Measurements from ENCODE around the gene CPD. TPM values are rescaled to one million over a fixed set of nuclear protein-coding genes. Genes with fewer than 3 reads are reported as not detected.
"Not testable (repeated sequence)": the region's sequence is repeated elsewhere in the genome, so short reads cannot be mapped to it uniquely, and the experiment has no call there.

CPD gene
- polyA plus RNA-seq, 2 of the 4 experiments (the other 2 are of a cell fraction) = 22.4 to 83.3 TPM

DNA sequence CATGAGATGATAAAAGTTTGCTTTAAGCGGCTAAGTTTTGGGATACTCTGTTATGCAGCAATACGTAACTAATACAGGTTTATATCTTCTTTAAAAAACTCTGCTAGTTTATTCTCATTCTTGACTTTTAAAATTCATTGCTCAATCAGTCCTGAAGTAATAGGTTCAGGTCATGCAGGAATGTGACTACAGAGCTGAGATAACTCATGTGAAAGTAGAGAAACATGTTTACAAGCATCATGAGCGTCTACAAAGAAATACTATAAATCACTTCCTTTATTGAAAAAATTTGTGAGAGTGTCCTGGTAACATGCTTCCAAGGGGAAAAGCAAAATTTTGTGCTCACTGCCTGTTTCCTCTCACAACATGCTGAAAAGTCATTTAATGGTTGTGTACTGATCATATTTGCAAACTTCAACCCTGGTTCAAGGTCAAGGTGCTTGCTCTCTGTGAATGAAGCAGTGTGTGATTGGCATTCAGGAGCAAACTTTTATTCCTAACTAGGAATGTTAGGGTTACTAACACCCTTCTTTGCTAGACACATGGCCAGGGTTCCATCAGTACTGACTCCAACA is 32.4 kb upstream of the CPD start:
- peak overlapping the region; percentile 77 to 82; a peak in 5 of 6 replicates for H3K27ac ChIP-seq
- 86% methylated on average over 3 of the region's 3 CpGs for WGBS (ENCODE audit: missing lambda C conversion rate)

GRCh38 chr17:30347488-30347887 is 31.2 kb upstream of the CPD start:
- DNase-seq (ENCODE audit: low read depth in 1 of 2, low spot score in 1 of 2) = no peak
- POLR2A ChIA-PET = no interaction called here
- WGBS (ENCODE audit: missing lambda C conversion rate) = 38% methylated on average over 4 of the region's 4 CpGs
- H3K27ac ChIP-seq = peak overlapping the region in 1 of 2 experiments; percentile 3; a peak in 1 of 6 replicates
- peaks cover 31% of the 10 kb centered on the region for H3K4me1 ChIP-seq
- H3K4me2 ChIP-seq = no peak overlapping the region
- H3K4me3 ChIP-seq = no peak overlapping the region
- no peak for FAIRE-seq
- ATAC-seq = no peak
- no peaks in the 10 kb centered on the region; the same call in 2 of the 3 replicates for H3K9me3 ChIP-seq
- CTCF ChIA-PET = interaction anchor here (1.0 to 4.0 kb wide), 6 partner anchors 8 to 129 kb away, joined by 3 to 26 read pairs (median 3); partner anchors contain the start of gene GOSR1
- TF ChIP-seq, protein P1, sequence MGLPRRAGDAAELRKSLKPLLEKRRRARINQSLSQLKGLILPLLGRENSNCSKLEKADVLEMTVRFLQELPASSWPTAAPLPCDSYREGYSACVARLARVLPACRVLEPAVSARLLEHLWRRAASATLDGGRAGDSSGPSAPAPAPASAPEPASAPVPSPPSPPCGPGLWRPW (IDR thresholded peaks at IDR 0.05) = no peak
- TF ChIP-seq TFCP2L1 (CRISPR knock-in tag; IDR thresholded peaks at IDR 0.05) (no peak), RNF2 (IDR thresholded peaks at IDR 0.05; ENCODE audit: borderline replicate concordance, low read depth) (no peak), JUNB (IDR thresholded peaks at IDR 0.05) (no peak), HMGXB4 (CRISPR knock-in tag; IDR thresholded peaks at IDR 0.05; ENCODE audit: borderline replicate concordance) (no peak), GATA3 (IDR thresholded peaks at IDR 0.05; ENCODE audit: borderline replicate concordance) (no peak)

More for the DNA sequence above, 32.4 kb upstream of the CPD start:
- DNase-seq (ENCODE audit: low read depth in 1 of 2, low spot score in 1 of 2) (no peak), FAIRE-seq (no peak), ATAC-seq (no peak)
- ChIA-PET CTCF (interaction anchor here (1.0 to 4.3 kb wide), 5 partner anchors 9 to 369 kb away, joined by 3 to 26 read pairs (median 4); no protein-coding TSS in a partner anchor), POLR2A (no interaction called here)
- Histone ChIP-seq H3K4me1 (peaks cover 31% of the 10 kb centered on the region), H3K9me3 (no peaks in the 10 kb centered on the region), H3K4me2 (no peak overlapping the region), H3K4me3 (no peak overlapping the region)
- no peak for TF ChIP-seq HOXB5 (CRISPR knock-in tag; IDR thresholded peaks at IDR 0.05)
- TF ChIP-seq SREBF2 (IDR thresholded peaks at IDR 0.05) = no peak
- TF ChIP-seq KDM5A (IDR thresholded peaks at IDR 0.05) = no peak
- TF ChIP-seq JUNB (IDR thresholded peaks at IDR 0.05) = no peak
- no peak for TF ChIP-seq CBX8 (IDR thresholded peaks at IDR 0.05)
- no peak for TF ChIP-seq MAFK (IDR thresholded peaks at IDR 0.05; ENCODE audit: partially characterized antibody)
- TF ChIP-seq RARB (CRISPR knock-in tag; IDR thresholded peaks at IDR 0.05) = no peak
- no peak for TF ChIP-seq FOSB (CRISPR knock-in tag; IDR thresholded peaks at IDR 0.05)

- H3K4me2 ChIP-seq = no peak overlapping the region
- WGBS (ENCODE audit: missing lambda C conversion rate) = 97% methylated on average over 1 of the region's 1 CpG
- TF ChIP-seq MAZ (IDR thresholded peaks at IDR 0.05; ENCODE audit: borderline replicate concordance, low read depth, low read length) (no peak), CEBPB (IDR thresholded peaks at IDR 0.05) (no peak), HEYL (CRISPR knock-in tag; IDR thresholded peaks at IDR 0.05) (no peak), FOSB (CRISPR knock-in tag; IDR thresholded peaks at IDR 0.05) (no peak), CHD2 (IDR thresholded peaks at IDR 0.05; ENCODE audit: low read length, partially characterized antibody) (no peak), ATOH8 (CRISPR knock-in tag; IDR thresholded peaks at IDR 0.05; ENCODE audit: low read depth) (no peak), HMGXB4 (CRISPR knock-in tag; IDR thresholded peaks at IDR 0.05; ENCODE audit: borderline replicate concordance) (no peak), NPAS2 (CRISPR knock-in tag; IDR thresholded peaks at IDR 0.05; ENCODE audit: borderline replicate concordance) (no peak), FOXS1 (CRISPR knock-in tag; IDR thresholded peaks at IDR 0.05) (no peak), CHD4 (IDR thresholded peaks at IDR 0.05; ENCODE audit: borderline replicate concordance) (no peak), ESRRA (IDR thresholded peaks at IDR 0.05; ENCODE audit: borderline replicate concordance, low read length) (no peak)
- H3K9me3 ChIP-seq = peaks cover 3% of the 10 kb centered on the region; the same call in 1 of the 3 replicates
- H3K4me3 ChIP-seq = no peak overlapping the region
- H3K27ac ChIP-seq = no peak overlapping the region
- DNase-seq (ENCODE audit: low read depth in 1 of 2, low spot score in 1 of 2) = no peak
- ATAC-seq = no peak
- CTCF ChIA-PET = interaction anchor here (1.0 to 2.2 kb wide), 8 partner anchors 9 to 19 kb away, joined by 3 to 12 read pairs (median 5); partner anchors contain the start of gene TMIGD1
- POLR2A ChIA-PET = no interaction called here
- H3K4me1 ChIP-seq = peaks cover 24% of the 10 kb centered on the region
- FAIRE-seq = no peak
Measured at GRCh38 chr17:30349252-30349651, 29.5 kb upstream of the CPD start.

- FAIRE-seq; H3K4me3 ChIP-seq; H3K4me2 ChIP-seq; DNase-seq (ENCODE audit: low read depth in 1 of 2, low spot score in 1 of 2); H3K27ac ChIP-seq; H3K9me3 ChIP-seq; POLR2A ChIA-PET; H3K4me1 ChIP-seq; ATAC-seq: not testable (repeated sequence)
- WGBS (ENCODE audit: missing lambda C conversion rate) = 81% methylated on average over 4 of the region's 4 CpGs
- CTCF ChIA-PET = interaction anchor here (1.4 to 2.2 kb wide), 3 partner anchors 10 to 17 kb away, joined by 5 to 8 read pairs (median 6); partner anchors contain the start of gene TMIGD1
Measured at GRCh38 chr17:30351263-30351662, 27.5 kb upstream of the CPD start.
